ENCODE results near the gene LUC7L3. TPM values are rescaled to one million over a fixed set of nuclear protein-coding genes. Genes with fewer than 3 reads are reported as not detected.
A peak's percentile ranks its signal among the peaks of the same experiment; 100 is the strongest.

Gene LUC7L3
- total and polyA plus RNA-seq, 2 of the 13 experiments (the other 11 are each of a cell fraction or from before 2014, with no cell fraction given) = 108 to 120 TPM

GRCh38 chr17:50683434-50684287 is 35.7 kb upstream of the LUC7L3 start (continued):
- TF ChIP-seq, protein P1, sequence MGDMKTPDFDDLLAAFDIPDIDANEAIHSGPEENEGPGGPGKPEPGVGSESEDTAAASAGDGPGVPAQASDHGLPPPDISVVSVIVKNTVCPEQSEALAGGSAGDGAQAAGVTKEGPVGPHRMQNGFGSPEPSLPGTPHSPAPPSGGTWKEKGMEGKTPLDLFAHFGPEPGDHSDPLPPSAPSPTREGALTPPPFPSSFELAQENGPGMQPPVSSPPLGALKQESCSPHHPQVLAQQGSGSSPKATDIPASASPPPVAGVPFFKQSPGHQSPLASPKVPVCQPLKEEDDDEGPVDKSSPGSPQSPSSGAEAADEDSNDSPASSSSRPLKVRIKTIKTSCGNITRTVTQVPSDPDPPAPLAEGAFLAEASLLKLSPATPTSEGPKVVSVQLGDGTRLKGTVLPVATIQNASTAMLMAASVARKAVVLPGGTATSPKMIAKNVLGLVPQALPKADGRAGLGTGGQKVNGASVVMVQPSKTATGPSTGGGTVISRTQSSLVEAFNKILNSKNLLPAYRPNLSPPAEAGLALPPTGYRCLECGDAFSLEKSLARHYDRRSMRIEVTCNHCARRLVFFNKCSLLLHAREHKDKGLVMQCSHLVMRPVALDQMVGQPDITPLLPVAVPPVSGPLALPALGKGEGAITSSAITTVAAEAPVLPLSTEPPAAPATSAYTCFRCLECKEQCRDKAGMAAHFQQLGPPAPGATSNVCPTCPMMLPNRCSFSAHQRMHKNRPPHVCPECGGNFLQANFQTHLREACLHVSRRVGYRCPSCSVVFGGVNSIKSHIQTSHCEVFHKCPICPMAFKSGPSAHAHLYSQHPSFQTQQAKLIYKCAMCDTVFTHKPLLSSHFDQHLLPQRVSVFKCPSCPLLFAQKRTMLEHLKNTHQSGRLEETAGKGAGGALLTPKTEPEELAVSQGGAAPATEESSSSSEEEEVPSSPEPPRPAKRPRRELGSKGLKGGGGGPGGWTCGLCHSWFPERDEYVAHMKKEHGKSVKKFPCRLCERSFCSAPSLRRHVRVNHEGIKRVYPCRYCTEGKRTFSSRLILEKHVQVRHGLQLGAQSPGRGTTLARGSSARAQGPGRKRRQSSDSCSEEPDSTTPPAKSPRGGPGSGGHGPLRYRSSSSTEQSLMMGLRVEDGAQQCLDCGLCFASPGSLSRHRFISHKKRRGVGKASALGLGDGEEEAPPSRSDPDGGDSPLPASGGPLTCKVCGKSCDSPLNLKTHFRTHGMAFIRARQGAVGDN (CRISPR knock-in tag; IDR thresholded peaks at IDR 0.05) = peak; percentile 61
- peak; percentile 34; the same call in 1 of the 2 replicates for TF ChIP-seq HOXA3 (CRISPR knock-in tag; IDR thresholded peaks at IDR 0.05)
- peak; percentile 45; the same call in 1 of the 2 replicates for TF ChIP-seq NR0B2 (CRISPR knock-in tag; IDR thresholded peaks at IDR 0.05)
- 0 out of 2 replicates have a peak, but pooled peaks have one; percentile 52 for TF ChIP-seq ZNF143 (CRISPR knock-in tag; IDR thresholded peaks at IDR 0.05)
- peak; percentile 73 for TF ChIP-seq AGO1 (IDR thresholded peaks at IDR 0.05; ENCODE audit: low read depth, low read length, poor library complexity, severe bottlenecking)
- 0 out of 2 replicates have a peak, but pooled peaks have one; percentile 26 for TF ChIP-seq MYC (CRISPR knock-in tag; IDR thresholded peaks at IDR 0.05; ENCODE audit: borderline replicate concordance)
- TF ChIP-seq CHD4 (IDR thresholded peaks at IDR 0.05; ENCODE audit: borderline replicate concordance, low read length) = no peak
- TF ChIP-seq CENPBD1 (CRISPR knock-in tag; IDR thresholded peaks at IDR 0.05; ENCODE audit: borderline replicate concordance, low read depth) = no peak
- TF ChIP-seq, protein P2, sequence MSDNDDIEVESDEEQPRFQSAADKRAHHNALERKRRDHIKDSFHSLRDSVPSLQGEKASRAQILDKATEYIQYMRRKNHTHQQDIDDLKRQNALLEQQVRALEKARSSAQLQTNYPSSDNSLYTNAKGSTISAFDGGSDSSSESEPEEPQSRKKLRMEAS (IDR thresholded peaks at IDR 0.05) = peak; percentile 46; the same call in 1 of the 2 replicates
- TF ChIP-seq MTA1 (CRISPR knock-in tag; IDR thresholded peaks at IDR 0.05; ENCODE audit: borderline replicate concordance) = peak; percentile 39; the same call in 1 of the 2 replicates
- TF ChIP-seq SOX6 (IDR thresholded peaks at IDR 0.05) = no peak
- TF ChIP-seq SOX6 (CRISPR knock-in tag; IDR thresholded peaks at IDR 0.05) = no peak
- 0 out of 2 replicates have a peak, but pooled peaks have one; percentile 35 for TF ChIP-seq NCOA1 (CRISPR knock-in tag; IDR thresholded peaks at IDR 0.05)
- TF ChIP-seq, protein P3, sequence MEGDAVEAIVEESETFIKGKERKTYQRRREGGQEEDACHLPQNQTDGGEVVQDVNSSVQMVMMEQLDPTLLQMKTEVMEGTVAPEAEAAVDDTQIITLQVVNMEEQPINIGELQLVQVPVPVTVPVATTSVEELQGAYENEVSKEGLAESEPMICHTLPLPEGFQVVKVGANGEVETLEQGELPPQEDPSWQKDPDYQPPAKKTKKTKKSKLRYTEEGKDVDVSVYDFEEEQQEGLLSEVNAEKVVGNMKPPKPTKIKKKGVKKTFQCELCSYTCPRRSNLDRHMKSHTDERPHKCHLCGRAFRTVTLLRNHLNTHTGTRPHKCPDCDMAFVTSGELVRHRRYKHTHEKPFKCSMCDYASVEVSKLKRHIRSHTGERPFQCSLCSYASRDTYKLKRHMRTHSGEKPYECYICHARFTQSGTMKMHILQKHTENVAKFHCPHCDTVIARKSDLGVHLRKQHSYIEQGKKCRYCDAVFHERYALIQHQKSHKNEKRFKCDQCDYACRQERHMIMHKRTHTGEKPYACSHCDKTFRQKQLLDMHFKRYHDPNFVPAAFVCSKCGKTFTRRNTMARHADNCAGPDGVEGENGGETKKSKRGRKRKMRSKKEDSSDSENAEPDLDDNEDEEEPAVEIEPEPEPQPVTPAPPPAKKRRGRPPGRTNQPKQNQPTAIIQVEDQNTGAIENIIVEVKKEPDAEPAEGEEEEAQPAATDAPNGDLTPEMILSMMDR (CRISPR knock-in tag; IDR thresholded peaks at IDR 0.05) = 0 out of 2 replicates have a peak, but pooled peaks have one; percentile 1
- TF ChIP-seq ZNF543 (CRISPR knock-in tag; IDR thresholded peaks at IDR 0.05) = no peak
- peak; percentile 35; the same call in 1 of the 2 replicates for TF ChIP-seq GABPB1 (CRISPR knock-in tag; IDR thresholded peaks at IDR 0.05)
- TF ChIP-seq, protein P4, sequence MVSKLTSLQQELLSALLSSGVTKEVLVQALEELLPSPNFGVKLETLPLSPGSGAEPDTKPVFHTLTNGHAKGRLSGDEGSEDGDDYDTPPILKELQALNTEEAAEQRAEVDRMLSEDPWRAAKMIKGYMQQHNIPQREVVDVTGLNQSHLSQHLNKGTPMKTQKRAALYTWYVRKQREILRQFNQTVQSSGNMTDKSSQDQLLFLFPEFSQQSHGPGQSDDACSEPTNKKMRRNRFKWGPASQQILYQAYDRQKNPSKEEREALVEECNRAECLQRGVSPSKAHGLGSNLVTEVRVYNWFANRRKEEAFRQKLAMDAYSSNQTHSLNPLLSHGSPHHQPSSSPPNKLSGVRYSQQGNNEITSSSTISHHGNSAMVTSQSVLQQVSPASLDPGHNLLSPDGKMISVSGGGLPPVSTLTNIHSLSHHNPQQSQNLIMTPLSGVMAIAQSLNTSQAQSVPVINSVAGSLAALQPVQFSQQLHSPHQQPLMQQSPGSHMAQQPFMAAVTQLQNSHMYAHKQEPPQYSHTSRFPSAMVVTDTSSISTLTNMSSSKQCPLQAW (CRISPR knock-in tag; IDR thresholded peaks at IDR 0.05) = no peak
- peak; percentile 23 for TF ChIP-seq RBM39 (IDR thresholded peaks at IDR 0.05; ENCODE audit: low read depth, low read length, poor library complexity, severe bottlenecking)
- no peak for TF ChIP-seq ATM (IDR thresholded peaks at IDR 0.05; ENCODE audit: borderline replicate concordance)
